Measurements from ENCODE around the gene SORBS1.

The SORBS1 gene

GRCh38 chr10:95511314-95511713 is 49.9 kb downstream of the SORBS1 start:
- DNase-seq: no peak

- DNase-seq: no peak
These were observed 51.9 kb downstream of the SORBS1 start for GRCh38 chr10:95509251-95509650.

- DNase-seq: no peak
These were observed 52.4 kb downstream of the SORBS1 start for GRCh38 chr10:95508730-95509129.

- DNase-seq: no peak
These were observed 55.0 kb downstream of the SORBS1 start for GRCh38 chr10:95506056-95506737.

- no peak for DNase-seq
These were observed 55.5 kb downstream of the SORBS1 start for GRCh38 chr10:95505641-95506040.

GRCh38 chr10:95505084-95505610 is 56.0 kb downstream of the SORBS1 start:
- no peak for DNase-seq

- DNase-seq: no peak
These were observed 56.9 kb downstream of the SORBS1 start for GRCh38 chr10:95504246-95504691.

- no peak for DNase-seq
These were observed 57.6 kb downstream of the SORBS1 start for GRCh38 chr10:95503526-95503925.

GRCh38 chr10:95503001-95503400 is 58.2 kb downstream of the SORBS1 start:
- no peak for DNase-seq

- no peak for DNase-seq
These were observed 58.8 kb downstream of the SORBS1 start for GRCh38 chr10:95502377-95502776.

GRCh38 chr10:95501203-95502094 is 59.7 kb downstream of the SORBS1 start:
- peak; percentile 52 for DNase-seq

GRCh38 chr10:95500649-95501048 is 60.5 kb downstream of the SORBS1 start:
- DNase-seq: peak; percentile 29

- DNase-seq: no peak
These were observed 61.1 kb downstream of the SORBS1 start for GRCh38 chr10:95500097-95500496.

- DNase-seq: no peak
These were observed 61.6 kb downstream of the SORBS1 start for GRCh38 chr10:95499482-95499989.

GRCh38 chr10:95496951-95497350 is 64.2 kb downstream of the SORBS1 start:
- no peak for DNase-seq

GRCh38 chr10:95496246-95496911 is 64.8 kb downstream of the SORBS1 start:
- no peak for DNase-seq

- no peak for DNase-seq
These were observed 67.3 kb downstream of the SORBS1 start for GRCh38 chr10:95493862-95494261.

GRCh38 chr10:95487994-95488393 is 73.2 kb downstream of the SORBS1 start:
- DNase-seq: no peak

GRCh38 chr10:95485056-95485844 is 75.9 kb downstream of the SORBS1 start:
- DNase-seq: no peak

GRCh38 chr10:95482501-95483233 is 78.5 kb downstream of the SORBS1 start:
- no peak for DNase-seq

- peak; percentile 73 for DNase-seq
These were observed 80.2 kb downstream of the SORBS1 start for GRCh38 chr10:95480901-95481491.
